Activated CD8-positive, alpha-beta memory T cell treated with anti-CD3 and anti-CD28 coated beads for 4 hours (primary cell): ENCODE data around the gene GABRG3.

ENCODE experiments used
- DNase-seq, 2 donors: peaks; one replicate each; pipeline ENCODE4 v3.0.0-alpha.2; 2020; ENCODE audit warnings: low read depth in 2 of 2

Gene GABRG3

GRCh38 chr15:27097506-27097905 is 126.5 kb downstream of the GABRG3 start:
- DNase-seq: no peak

GRCh38 chr15:27101982-27102381 is 131.0 kb downstream of the GABRG3 start:
- no peak for DNase-seq

GRCh38 chr15:27111323-27111722 is 140.3 kb downstream of the GABRG3 start:
- DNase-seq: no peak

- DNase-seq: no peak
Measured at GRCh38 chr15:27114473-27114872, 143.5 kb downstream of the GABRG3 start.

- DNase-seq: no peak
Measured at GRCh38 chr15:27119695-27120266, 148.8 kb downstream of the GABRG3 start.

GRCh38 chr15:27121672-27122071 is 150.7 kb downstream of the GABRG3 start:
- no peak for DNase-seq

- DNase-seq: no peak
Measured at GRCh38 chr15:27123291-27123690, 152.3 kb downstream of the GABRG3 start.

- no peak for DNase-seq
Measured at GRCh38 chr15:27123808-27124207, 152.8 kb downstream of the GABRG3 start.

GRCh38 chr15:27124287-27124871 is 153.4 kb downstream of the GABRG3 start:
- no peak for DNase-seq

GRCh38 chr15:27125185-27125584 is 154.2 kb downstream of the GABRG3 start:
- no peak for DNase-seq

- DNase-seq: no peak
Measured at GRCh38 chr15:27126449-27126848, 155.5 kb downstream of the GABRG3 start.

GRCh38 chr15:27127815-27128570 is 157.0 kb downstream of the GABRG3 start:
- no peak for DNase-seq

- no peak for DNase-seq
Measured at GRCh38 chr15:27133249-27133648, 162.3 kb downstream of the GABRG3 start.

GRCh38 chr15:27134481-27134880 is 163.5 kb downstream of the GABRG3 start:
- DNase-seq: no peak

- DNase-seq: no peak
Measured at GRCh38 chr15:27135151-27135550, 164.2 kb downstream of the GABRG3 start.

- DNase-seq: no peak
Measured at GRCh38 chr15:27137127-27137526, 166.1 kb downstream of the GABRG3 start.

GRCh38 chr15:27165590-27165989 is 194.6 kb downstream of the GABRG3 start:
- DNase-seq: no peak

- DNase-seq: no peak
Measured at GRCh38 chr15:27166917-27167316, 195.9 kb downstream of the GABRG3 start.

GRCh38 chr15:27167738-27168137 is 196.8 kb downstream of the GABRG3 start:
- no peak for DNase-seq

GRCh38 chr15:27170851-27171250 is 199.9 kb downstream of the GABRG3 start:
- DNase-seq: no peak

GRCh38 chr15:27172821-27173220 is 201.8 kb downstream of the GABRG3 start:
- DNase-seq: no peak

GRCh38 chr15:27175472-27176153 is 204.6 kb downstream of the GABRG3 start:
- DNase-seq: no peak
